ENCODE data around the gene PNLIPRP2. TPM values are rescaled to one million over a fixed set of nuclear protein-coding genes. Genes with fewer than 3 reads are reported as not detected.

The PNLIPRP2 gene
- total RNA-seq, 2 donors from 2014 or later: 0.64 to 0.79 TPM

DNA sequence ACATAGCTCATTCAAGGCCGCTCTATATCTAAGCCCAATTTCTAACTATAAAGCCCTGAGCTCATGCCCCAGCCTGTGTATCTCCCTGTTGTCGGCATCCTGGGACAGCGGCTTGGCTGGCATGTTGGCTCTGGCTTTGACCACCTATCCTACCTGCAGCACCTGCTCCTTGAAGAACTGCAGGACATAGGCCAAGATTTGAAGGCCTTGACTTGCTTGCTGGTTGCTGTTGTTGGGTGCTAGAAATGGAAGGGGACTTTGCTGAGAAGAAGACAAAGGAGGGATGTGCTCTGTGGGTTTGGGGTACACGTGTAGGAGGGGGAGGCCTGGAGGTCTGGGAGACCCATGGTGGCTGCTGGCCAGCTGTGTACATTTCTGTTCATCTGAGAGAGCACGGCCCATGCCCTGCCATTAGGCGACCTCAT, 11.1 kb downstream of the PNLIPRP2 start:
- no peaks in the 10 kb centered on the region for H3K9me3 ChIP-seq (ENCODE audit: control insufficient read depth, low read length)
- H3K4me1 Mint-ChIP-seq: peaks cover 14% of the 10 kb centered on the region
- TF ChIP-seq, protein P1, sequence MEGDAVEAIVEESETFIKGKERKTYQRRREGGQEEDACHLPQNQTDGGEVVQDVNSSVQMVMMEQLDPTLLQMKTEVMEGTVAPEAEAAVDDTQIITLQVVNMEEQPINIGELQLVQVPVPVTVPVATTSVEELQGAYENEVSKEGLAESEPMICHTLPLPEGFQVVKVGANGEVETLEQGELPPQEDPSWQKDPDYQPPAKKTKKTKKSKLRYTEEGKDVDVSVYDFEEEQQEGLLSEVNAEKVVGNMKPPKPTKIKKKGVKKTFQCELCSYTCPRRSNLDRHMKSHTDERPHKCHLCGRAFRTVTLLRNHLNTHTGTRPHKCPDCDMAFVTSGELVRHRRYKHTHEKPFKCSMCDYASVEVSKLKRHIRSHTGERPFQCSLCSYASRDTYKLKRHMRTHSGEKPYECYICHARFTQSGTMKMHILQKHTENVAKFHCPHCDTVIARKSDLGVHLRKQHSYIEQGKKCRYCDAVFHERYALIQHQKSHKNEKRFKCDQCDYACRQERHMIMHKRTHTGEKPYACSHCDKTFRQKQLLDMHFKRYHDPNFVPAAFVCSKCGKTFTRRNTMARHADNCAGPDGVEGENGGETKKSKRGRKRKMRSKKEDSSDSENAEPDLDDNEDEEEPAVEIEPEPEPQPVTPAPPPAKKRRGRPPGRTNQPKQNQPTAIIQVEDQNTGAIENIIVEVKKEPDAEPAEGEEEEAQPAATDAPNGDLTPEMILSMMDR (conservative IDR thresholded peaks at IDR 0.05): no peak
- WGBS, 2 experiments (ENCODE audit: insufficient coverage in 1 of 2, insufficient read length in 1 of 2): 93 to 100% methylated on average over 4 to 6 of the region's 6 CpGs
- H3K27me3 ChIP-seq (ENCODE audit: control insufficient read depth, insufficient read depth, low read length, poor library complexity, severe bottlenecking): no peaks in the 10 kb centered on the region
- no peak overlapping the region for H3K27ac Mint-ChIP-seq
- no peaks in the 10 kb centered on the region for H3K36me3 Mint-ChIP-seq (ENCODE audit: low read depth)
- no peak overlapping the region for H3K27ac ChIP-seq (ENCODE audit: low read depth, low read length)
- no peak overlapping the region for H3K9ac ChIP-seq (ENCODE audit: extremely low read depth, low read length, poor library complexity, severe bottlenecking)
- no peaks in the 10 kb centered on the region for H3K36me3 ChIP-seq (ENCODE audit: control insufficient read depth, insufficient read depth, low read length)
- DNase-seq: no peak
- H3K4me3 Mint-ChIP-seq: no peak overlapping the region
- H3K4me1 ChIP-seq (ENCODE audit: control insufficient read depth, insufficient read depth, low read length): peaks cover 3% of the 10 kb centered on the region
- no peaks in the 10 kb centered on the region for H3K27me3 Mint-ChIP-seq (ENCODE audit: insufficient read depth)
- H3K9me3 Mint-ChIP-seq: no peaks in the 10 kb centered on the region
- no peak overlapping the region for H3K4me3 ChIP-seq (ENCODE audit: low read length)

DNA sequence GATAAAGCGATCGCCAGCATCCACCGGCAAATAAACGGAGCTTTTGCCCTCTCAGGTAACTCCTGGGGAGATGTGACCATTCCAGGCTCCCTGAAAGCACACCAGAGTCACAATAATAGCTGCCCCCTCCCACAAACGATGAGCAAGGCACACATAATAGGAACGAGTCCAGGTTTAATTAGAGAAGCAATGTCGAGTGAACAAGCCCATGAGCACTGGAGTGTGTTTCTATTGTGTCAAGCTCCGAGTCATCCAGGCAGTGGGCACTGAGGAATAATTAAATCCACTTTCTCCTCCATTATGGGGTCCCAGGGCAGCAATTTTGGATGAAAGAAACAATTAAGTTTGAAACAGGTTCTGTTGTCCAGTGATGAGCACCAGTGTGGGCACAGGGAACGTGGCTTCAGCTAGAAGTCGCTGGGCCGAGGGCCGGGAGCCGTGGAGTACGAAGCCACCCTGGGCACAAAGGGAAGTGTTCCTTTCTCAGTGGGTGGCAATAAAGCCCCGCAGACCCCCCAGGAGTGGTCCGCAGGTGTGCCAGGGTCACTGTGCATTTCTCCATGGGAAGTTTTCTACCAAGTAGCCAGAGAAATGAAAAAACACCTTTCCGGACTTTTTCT, 12.0 kb downstream of the PNLIPRP2 start:
- Mint-ChIP-seq H3K27ac (no peak overlapping the region), H3K4me3 (no peak overlapping the region), H3K4me1 (peaks cover 14% of the 10 kb centered on the region), H3K9me3 (no peaks in the 10 kb centered on the region), H3K36me3 (ENCODE audit: low read depth) (no peaks in the 10 kb centered on the region), H3K27me3 (ENCODE audit: insufficient read depth) (no peaks in the 10 kb centered on the region)
- no peaks in the 10 kb centered on the region for H3K36me3 ChIP-seq (ENCODE audit: control insufficient read depth, insufficient read depth, low read length)
- peaks cover 3% of the 10 kb centered on the region for H3K4me1 ChIP-seq (ENCODE audit: control insufficient read depth, insufficient read depth, low read length)
- WGBS, 2 experiments (ENCODE audit: insufficient coverage in 1 of 2, insufficient read length in 1 of 2): 94 to 95% methylated on average over 15 to 17 of the region's 17 CpGs
- H3K27me3 ChIP-seq (ENCODE audit: control insufficient read depth, insufficient read depth, low read length, poor library complexity, severe bottlenecking): no peaks in the 10 kb centered on the region
- no peak overlapping the region for H3K27ac ChIP-seq (ENCODE audit: low read depth, low read length)
- H3K9me3 ChIP-seq (ENCODE audit: control insufficient read depth, low read length): no peaks in the 10 kb centered on the region
- DNase-seq: no peak
- H3K4me3 ChIP-seq (ENCODE audit: low read length): no peak overlapping the region
- TF ChIP-seq, protein P1 (conservative IDR thresholded peaks at IDR 0.05): no peak
- no peak overlapping the region for H3K9ac ChIP-seq (ENCODE audit: extremely low read depth, low read length, poor library complexity, severe bottlenecking)

DNA sequence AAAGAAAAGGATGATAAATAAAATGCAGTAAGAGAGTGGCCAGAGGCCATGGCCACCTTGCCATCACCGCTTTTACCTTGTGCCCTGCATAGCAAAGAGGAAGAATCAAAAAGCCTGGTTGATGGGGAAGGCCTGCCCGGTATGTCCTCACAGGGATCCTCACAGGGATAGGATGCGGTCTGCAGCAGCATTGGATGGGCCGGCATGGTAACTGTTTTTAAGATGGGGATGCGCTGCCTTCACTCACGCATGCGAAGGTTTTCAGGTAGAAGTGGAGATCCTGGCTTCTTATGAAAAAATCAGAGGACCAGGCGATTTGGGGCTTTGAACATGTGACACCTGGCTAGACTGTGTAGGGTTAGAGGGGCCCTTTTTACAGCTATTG, 12.5 kb downstream of the PNLIPRP2 start:
- Mint-ChIP-seq H3K4me3 (no peak overlapping the region), H3K27ac (no peak overlapping the region), H3K27me3 (ENCODE audit: insufficient read depth) (no peaks in the 10 kb centered on the region), H3K9me3 (no peaks in the 10 kb centered on the region), H3K36me3 (ENCODE audit: low read depth) (no peaks in the 10 kb centered on the region), H3K4me1 (peaks cover 14% of the 10 kb centered on the region)
- no peak overlapping the region for H3K27ac ChIP-seq (ENCODE audit: low read depth, low read length)
- H3K9ac ChIP-seq (ENCODE audit: extremely low read depth, low read length, poor library complexity, severe bottlenecking): no peak overlapping the region
- no peak for DNase-seq
- H3K36me3 ChIP-seq (ENCODE audit: control insufficient read depth, insufficient read depth, low read length): no peaks in the 10 kb centered on the region
- TF ChIP-seq, protein P1 (conservative IDR thresholded peaks at IDR 0.05): no peak
- H3K4me3 ChIP-seq (ENCODE audit: low read length): no peak overlapping the region
- H3K4me1 ChIP-seq (ENCODE audit: control insufficient read depth, insufficient read depth, low read length): peaks cover 3% of the 10 kb centered on the region
- H3K9me3 ChIP-seq (ENCODE audit: control insufficient read depth, low read length): no peaks in the 10 kb centered on the region
- 96 to 100% methylated on average over 6 to 8 of the region's 8 CpGs for WGBS, 2 experiments (ENCODE audit: insufficient coverage in 1 of 2, insufficient read length in 1 of 2)
- H3K27me3 ChIP-seq (ENCODE audit: control insufficient read depth, insufficient read depth, low read length, poor library complexity, severe bottlenecking): no peaks in the 10 kb centered on the region

All from endodermal cell (in vitro differentiated cells).